Hepatocyte (in vitro differentiated cells): ENCODE results near the gene KIF5A.

Experiments
- EZH2 ChIP-seq: fragments of 200-600 bp; sonication (generic); IDR thresholded peaks from 2 replicates; pipeline ENCODE4 v1.6.1; 2016; ENCODE audit warnings: antibody characterized with exemption, mild to moderate bottlenecking, borderline replicate concordance
- EZH2phosphoT487 ChIP-seq: fragments of 200-600 bp; sonication (generic); IDR thresholded peaks from one replicate; pipeline ENCODE4 v1.6.1; 2018; ENCODE audit warnings: antibody characterized with exemption, mild to moderate bottlenecking, low read depth, moderate library complexity; ENCODE audit not compliant: unreplicated experiment, severe bottlenecking
- TF ChIP-seq, protein P1 (sequence below): fragments of 200-600 bp; sonication (generic); IDR thresholded peaks from 2 replicates; pipeline ENCODE4 v1.5.1; 2016; ENCODE audit warnings: antibody characterized with exemption, mild to moderate bottlenecking; ENCODE audit not compliant: poor library complexity

DNA sequence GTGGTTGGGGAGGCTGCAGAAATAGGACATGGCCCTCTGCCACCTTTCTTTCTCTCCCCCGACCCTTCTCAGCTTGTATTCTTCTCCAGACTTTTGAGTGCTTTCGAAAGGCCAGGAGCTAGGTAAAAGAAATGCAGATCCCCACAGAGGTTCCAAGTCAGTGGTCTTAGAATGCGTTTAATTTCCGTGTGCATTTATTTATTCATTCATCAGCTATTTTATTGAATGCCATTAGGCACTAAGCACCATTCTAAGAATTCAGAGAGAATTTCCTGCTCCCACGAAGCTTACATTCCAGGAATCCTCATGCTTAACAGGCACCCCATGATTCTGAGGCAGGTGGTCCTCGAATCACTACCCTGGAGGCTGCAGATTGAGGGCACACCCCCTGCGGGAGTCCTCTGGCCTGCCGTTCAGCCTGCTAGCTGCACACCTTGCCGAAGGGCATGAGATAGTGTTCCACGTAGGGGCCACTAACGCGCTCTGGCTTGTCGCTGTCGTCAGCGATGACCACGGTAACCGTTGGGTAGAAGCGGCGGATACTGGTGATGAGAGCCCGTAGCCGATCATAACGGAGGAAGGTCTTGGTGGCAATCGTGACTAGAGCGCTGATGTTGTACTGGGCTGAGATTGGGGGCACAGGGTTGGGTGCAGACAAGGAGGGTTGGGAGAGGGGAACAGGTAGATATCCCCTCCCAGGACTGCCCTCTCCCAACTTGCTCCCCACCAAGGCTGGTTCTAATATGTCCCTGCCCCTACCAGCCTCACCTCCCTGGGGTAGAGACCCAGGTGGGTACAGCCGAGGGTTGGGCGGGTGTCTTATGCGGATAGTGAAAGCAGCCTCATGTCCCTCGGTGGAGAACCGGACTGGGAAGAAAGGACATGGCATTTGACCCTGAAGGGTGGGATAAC, 78.7 kb downstream of the KIF5A start:
- TF ChIP-seq, protein P1, sequence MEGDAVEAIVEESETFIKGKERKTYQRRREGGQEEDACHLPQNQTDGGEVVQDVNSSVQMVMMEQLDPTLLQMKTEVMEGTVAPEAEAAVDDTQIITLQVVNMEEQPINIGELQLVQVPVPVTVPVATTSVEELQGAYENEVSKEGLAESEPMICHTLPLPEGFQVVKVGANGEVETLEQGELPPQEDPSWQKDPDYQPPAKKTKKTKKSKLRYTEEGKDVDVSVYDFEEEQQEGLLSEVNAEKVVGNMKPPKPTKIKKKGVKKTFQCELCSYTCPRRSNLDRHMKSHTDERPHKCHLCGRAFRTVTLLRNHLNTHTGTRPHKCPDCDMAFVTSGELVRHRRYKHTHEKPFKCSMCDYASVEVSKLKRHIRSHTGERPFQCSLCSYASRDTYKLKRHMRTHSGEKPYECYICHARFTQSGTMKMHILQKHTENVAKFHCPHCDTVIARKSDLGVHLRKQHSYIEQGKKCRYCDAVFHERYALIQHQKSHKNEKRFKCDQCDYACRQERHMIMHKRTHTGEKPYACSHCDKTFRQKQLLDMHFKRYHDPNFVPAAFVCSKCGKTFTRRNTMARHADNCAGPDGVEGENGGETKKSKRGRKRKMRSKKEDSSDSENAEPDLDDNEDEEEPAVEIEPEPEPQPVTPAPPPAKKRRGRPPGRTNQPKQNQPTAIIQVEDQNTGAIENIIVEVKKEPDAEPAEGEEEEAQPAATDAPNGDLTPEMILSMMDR: no peak
- TF ChIP-seq EZH2phosphoT487 (peak; percentile 7), EZH2 (no peak)
